GM12874 (cell line): ENCODE data around the gene GSTT4.
A peak's percentile ranks its signal among the peaks of the same experiment; 100 is the strongest.
"Not testable (repeated sequence)": the region's sequence is repeated elsewhere in the genome, so short reads cannot be mapped to it uniquely, and the experiment has no call there.

ENCODE experiments used
- CTCF ChIP-seq: IDR thresholded peaks from 2 replicates; pipeline ENCODE4 v1.5.1; 2011; ENCODE audit warnings: low read depth, mild to moderate bottlenecking, control low read depth, low read length, moderate library complexity; ENCODE audit not compliant: insufficient read depth

Gene GSTT4

GRCh38 chr22:23970201-23970641 is 35.0 kb downstream of the GSTT4 start:
- TF ChIP-seq CTCF: no peak

- no peak for TF ChIP-seq CTCF
Observed at GRCh38 chr22:23969071-23969470, 36.2 kb downstream of the GSTT4 start.

- not testable (repeated sequence) for TF ChIP-seq CTCF
Observed at GRCh38 chr22:23966568-23966967, 38.7 kb downstream of the GSTT4 start, which contains the start of gene DDTL. TSS of gene DDTL (plus strand) at chr22:23966888. CDS start at chr22:23966915, 27 bp downstream.

GRCh38 chr22:23961084-23961771 is 44.0 kb downstream of the GSTT4 start, which contains the start of gene GSTT2B:
TSS of gene GSTT2B (minus strand) at chr22:23961195. CDS start at chr22:23961131, 64 bp downstream.
- not testable (repeated sequence) for TF ChIP-seq CTCF

- TF ChIP-seq CTCF: peak; percentile 78
Observed at GRCh38 chr22:23956301-23956900, 48.9 kb downstream of the GSTT4 start.
